H54 (cell line): ENCODE measurements around the gene PFDN2.

ENCODE experiments used
- DNase-seq: peaks from one replicate; pipeline ENCODE4 v3.0.0; 2011; ENCODE audit warnings: low spot score, mixed read lengths; ENCODE audit not compliant: insufficient read length
- FAIRE-seq: peaks from 3 replicates; lab custom pipeline; 2011; peaks lifted over from hg19 to GRCh38; lab: Jason Lieb, UNC
- POLR2A ChIP-seq: IDR thresholded peaks from 2 replicates; pipeline ENCODE4 v1.6.1; 2011; ENCODE audit warnings: low read depth, mild to moderate bottlenecking, low read length

The PFDN2 gene

GRCh38 chr1:161086457-161086856 lies 31.4 kb downstream of the PFDN2 start:
- TF ChIP-seq POLR2A = no peak
- FAIRE-seq = no peak
- no peak for DNase-seq

- FAIRE-seq (no peak), DNase-seq (no peak)
- no peak for TF ChIP-seq POLR2A
Observed at GRCh38 chr1:161085165-161085564, 32.7 kb downstream of the PFDN2 start.

GRCh38 chr1:161084597-161084988 lies 33.2 kb downstream of the PFDN2 start:
- TF ChIP-seq POLR2A = no peak
- no peak for FAIRE-seq

GRCh38 chr1:161083748-161084596 lies 33.9 kb downstream of the PFDN2 start:
- FAIRE-seq (no peak), DNase-seq (no peak)
- TF ChIP-seq POLR2A = no peak

More at GRCh38 chr1:161084597-161084988, 33.2 kb downstream of the PFDN2 start:
- no peak for DNase-seq

GRCh38 chr1:161082996-161083747 lies 34.7 kb downstream of the PFDN2 start:
- TF ChIP-seq POLR2A = peak; percentile 40
- FAIRE-seq (peak; percentile 38), DNase-seq (peak; percentile 92)

GRCh38 chr1:161082483-161082882 lies 35.4 kb downstream of the PFDN2 start:
- TF ChIP-seq POLR2A = no peak
- DNase-seq = no peak
- no peak for FAIRE-seq

GRCh38 chr1:161081519-161081918 lies 36.3 kb downstream of the PFDN2 start:
- no peak for FAIRE-seq
- no peak for DNase-seq
- TF ChIP-seq POLR2A = no peak

GRCh38 chr1:161080441-161081405 lies 37.1 kb downstream of the PFDN2 start:
- no peak for TF ChIP-seq POLR2A
- DNase-seq (no peak), FAIRE-seq (no peak)

- DNase-seq (no peak), FAIRE-seq (no peak)
- no peak for TF ChIP-seq POLR2A
Observed at GRCh38 chr1:161079436-161080110, 38.3 kb downstream of the PFDN2 start.

- no peak for TF ChIP-seq POLR2A
- FAIRE-seq (no peak), DNase-seq (no peak)
Observed at GRCh38 chr1:161077426-161077825, 40.4 kb downstream of the PFDN2 start.

- FAIRE-seq = no peak
- TF ChIP-seq POLR2A = no peak
- DNase-seq = no peak
Observed at GRCh38 chr1:161076410-161076809, 41.4 kb downstream of the PFDN2 start.

GRCh38 chr1:161074676-161075368 lies 43.0 kb downstream of the PFDN2 start:
- FAIRE-seq = no peak
- no peak for TF ChIP-seq POLR2A

GRCh38 chr1:161073474-161074121 lies 44.2 kb downstream of the PFDN2 start:
- DNase-seq (no peak), FAIRE-seq (no peak)

More at GRCh38 chr1:161074676-161075368, 43.0 kb downstream of the PFDN2 start:
- DNase-seq = no peak

More at GRCh38 chr1:161073474-161074121, 44.2 kb downstream of the PFDN2 start:
- TF ChIP-seq POLR2A = no peak
